Activated CD8-positive, alpha-beta memory T cell treated with anti-CD3 and anti-CD28 coated beads for 4 hours (primary cell): ENCODE data around the gene PCYT1B.

ENCODE experiments used
- DNase-seq, 2 donors: peaks; one replicate each; pipeline ENCODE4 v3.0.0-alpha.2; 2020; ENCODE audit warnings: low read depth in 2 of 2

Gene PCYT1B

GRCh38 chrX:24525455-24525854 lies 121.7 kb downstream of the PCYT1B start:
- no peak for DNase-seq

- DNase-seq: no peak
Observed at GRCh38 chrX:24520472-24520871, 126.7 kb downstream of the PCYT1B start.

- no peak for DNase-seq
Observed at GRCh38 chrX:24515447-24515846, 131.7 kb downstream of the PCYT1B start.

GRCh38 chrX:24513416-24513815 lies 133.7 kb downstream of the PCYT1B start:
- DNase-seq: no peak

GRCh38 chrX:24508375-24508774 lies 138.8 kb downstream of the PCYT1B start:
- no peak for DNase-seq
